ENCODE data around the gene SPTLC3. TPM values are rescaled to one million over a fixed set of nuclear protein-coding genes. Genes with fewer than 3 reads are reported as not detected.

The SPTLC3 gene
- polyA plus RNA-seq, 3 donors, result 0.01 TPM; not detected in 2

- Histone ChIP-seq H3K27me3 (ENCODE audit: control insufficient read depth in 2 of 2, insufficient read depth in 2 of 2, low read length in 2 of 2) (no peaks in the 10 kb centered on the region), H3K4me3 (replicated peaks in 1 of 3; ENCODE audit: low read depth in 2 of 3, low read length in 3 of 3) (no peak overlapping the region), H3K9ac (ENCODE audit: insufficient read depth, low read length, poor library complexity, severe bottlenecking) (no peak overlapping the region), H3K36me3 (replicated peaks in 1 of 2; ENCODE audit: control insufficient read depth in 1 of 2, insufficient read depth in 2 of 2, low read length in 2 of 2) (no peaks in the 10 kb centered on the region), H3K79me2 (ENCODE audit: insufficient read depth, low read length) (no peaks in the 10 kb centered on the region), H3K4me1 (ENCODE audit: control insufficient read depth in 1 of 2, insufficient read depth in 2 of 2, low read length in 2 of 2) (no peaks in the 10 kb centered on the region), H4K20me1 (ENCODE audit: insufficient read depth, low read length) (no peaks in the 10 kb centered on the region), H3K4me2 (replicated peaks; ENCODE audit: extremely low read depth, low read length, poor library complexity, severe bottlenecking) (no peak overlapping the region), H2AFZ (ENCODE audit: insufficient read depth, low read depth, low read length, poor library complexity, severe bottlenecking) (no peak overlapping the region), H3K27ac (ENCODE audit: low read depth in 1 of 2, low read length in 2 of 2) (no peak overlapping the region), H3K9me3 (replicated peaks in 1 of 2; ENCODE audit: control insufficient read depth in 1 of 2, insufficient read depth in 1 of 2, low read length in 2 of 2) (peaks cover 0 to 3% of the 10 kb centered on the region in 2 donors)
- TF ChIP-seq CTCF (IDR thresholded peaks at IDR 0.05), result no peak
- Mint-ChIP-seq H3K4me3 (no peak overlapping the region), H3K27ac (no peak overlapping the region), H3K36me3 (no peaks in the 10 kb centered on the region), H3K9me3 (peaks cover 0 to 4% (median 0%) of the 10 kb centered on the region in 7 donors), H3K27me3 (ENCODE audit: low read depth in 3 of 3) (no peaks in the 10 kb centered on the region), H3K4me1 (no peaks in the 10 kb centered on the region)
- 90% methylated on average over 2 of the region's 9 CpGs for WGBS (ENCODE audit: insufficient coverage)
- DNase-seq, result no peak
- intact Hi-C loops (cut with micrococcal nuclease), result no loop called here
Measured at GRCh38 chr20:13058666-13059389, 50.1 kb downstream of the SPTLC3 start.

GRCh38 chr20:13059398-13060136 is 50.8 kb downstream of the SPTLC3 start:
- no peaks in the 10 kb centered on the region for H3K36me3 Mint-ChIP-seq

More at GRCh38 chr20:13059398-13060136, 50.8 kb downstream of the SPTLC3 start:
- Histone ChIP-seq H2AFZ (ENCODE audit: insufficient read depth, low read depth, low read length, poor library complexity, severe bottlenecking) (no peak overlapping the region), H3K4me3 (replicated peaks in 1 of 3; ENCODE audit: low read depth in 2 of 3, low read length in 3 of 3) (no peak overlapping the region), H3K36me3 (replicated peaks in 1 of 2; ENCODE audit: control insufficient read depth in 1 of 2, insufficient read depth in 2 of 2, low read length in 2 of 2) (no peaks in the 10 kb centered on the region), H3K79me2 (ENCODE audit: insufficient read depth, low read length) (no peaks in the 10 kb centered on the region), H3K9ac (ENCODE audit: insufficient read depth, low read length, poor library complexity, severe bottlenecking) (no peak overlapping the region), H3K9me3 (replicated peaks in 1 of 2; ENCODE audit: control insufficient read depth in 1 of 2, insufficient read depth in 1 of 2, low read length in 2 of 2) (peaks cover 0 to 3% of the 10 kb centered on the region in 2 donors), H4K20me1 (ENCODE audit: insufficient read depth, low read length) (no peaks in the 10 kb centered on the region), H3K4me2 (replicated peaks; ENCODE audit: extremely low read depth, low read length, poor library complexity, severe bottlenecking) (no peak overlapping the region), H3K27me3 (ENCODE audit: control insufficient read depth in 2 of 2, insufficient read depth in 2 of 2, low read length in 2 of 2) (no peaks in the 10 kb centered on the region), H3K4me1 (ENCODE audit: control insufficient read depth in 1 of 2, insufficient read depth in 2 of 2, low read length in 2 of 2) (no peaks in the 10 kb centered on the region), H3K27ac (ENCODE audit: low read depth in 1 of 2, low read length in 2 of 2) (no peak overlapping the region)
- no peak overlapping the region for H3K4me3 Mint-ChIP-seq
- no peaks in the 10 kb centered on the region for H3K4me1 Mint-ChIP-seq
- 71% methylated on average over 4 of the region's 7 CpGs for WGBS (ENCODE audit: insufficient coverage)
- no peak for DNase-seq
- TF ChIP-seq CTCF (IDR thresholded peaks at IDR 0.05), result no peak
- H3K27ac Mint-ChIP-seq, result peak overlapping the region in 1 of 7 donors; percentile 70
- peaks cover 0 to 4% (median 0%) of the 10 kb centered on the region in 7 donors for H3K9me3 Mint-ChIP-seq
- no peaks in the 10 kb centered on the region for H3K27me3 Mint-ChIP-seq (ENCODE audit: low read depth in 3 of 3)
- intact Hi-C loops (cut with micrococcal nuclease), result no loop called here

Measured in CD14-positive monocyte (primary cell).